CD14-positive monocyte (primary cell): Measurements from ENCODE around the gene FCRL6. TPM values are rescaled to one million over a fixed set of nuclear protein-coding genes. Genes with fewer than 3 reads are reported as not detected.

Experiments used
- DNase-seq, 3 donors: peaks; one replicate each; pipeline ENCODE4 v3.0.0-alpha.2; 2011 to 2022
- H2AFZ ChIP-seq: 2 replicates; pipeline ENCODE4 v1.6.0; 2012; ENCODE audit warnings: mild to moderate bottlenecking, low read depth, low read length, inconsistent platforms; ENCODE audit not compliant: insufficient read depth, poor library complexity, severe bottlenecking
- H3K27ac ChIP-seq, 2 donors: 1 replicate in 1 of 2; 2 replicates in 1 of 2; pipeline ENCODE4 v1.5.1; 2012 to 2013; ENCODE audit warnings: low read length in 2 of 2, control low read depth in 1 of 2, inconsistent platforms in 1 of 2, low read depth in 1 of 2, mild to moderate bottlenecking in 1 of 2
- H3K27me3 ChIP-seq, 2 donors: one replicate each; pipeline versions ENCODE4 v1.6.0 to v1.6.1; 2011 to 2013; ENCODE audit warnings: low read length in 2 of 2; ENCODE audit not compliant: control insufficient read depth in 2 of 2, insufficient read depth in 2 of 2
- H3K36me3 ChIP-seq, 2 donors: replicated peaks in 1 of 2; 1 replicate in 1 of 2; 2 replicates in 1 of 2; pipeline versions ENCODE4 v1.5.1 to v1.6.1; 2012 to 2013; ENCODE audit warnings: low read length in 2 of 2, control low read depth in 1 of 2, inconsistent platforms in 1 of 2, mild to moderate bottlenecking in 1 of 2; ENCODE audit not compliant: insufficient read depth in 2 of 2, control insufficient read depth in 1 of 2
- H3K4me1 ChIP-seq, 2 donors: 1 replicate in 1 of 2; 2 replicates in 1 of 2; pipeline versions ENCODE4 v1.5.1 to v1.6.1; 2012 to 2013; ENCODE audit warnings: low read length in 2 of 2, control low read depth in 1 of 2, inconsistent platforms in 1 of 2, mild to moderate bottlenecking in 1 of 2, moderate library complexity in 1 of 2; ENCODE audit not compliant: insufficient read depth in 2 of 2, control insufficient read depth in 1 of 2
- H3K4me2 ChIP-seq: replicated peaks from 2 replicates; pipeline ENCODE3; 2012; ENCODE audit warnings: low read length, moderate library complexity, mild to moderate bottlenecking; ENCODE audit not compliant: poor library complexity, severe bottlenecking; ENCODE audit errors: extremely low read depth
- H3K4me3 ChIP-seq, 3 experiments: fragments of 200-600 bp in 1 of 3; sonication (generic) in 1 of 3; replicated peaks in 1 of 3; 1 replicate in 2 of 3; 2 replicates in 1 of 3; pipeline ENCODE4 v1.5.1; 2011 to 2013; ENCODE audit warnings: low read length in 3 of 3, mild to moderate bottlenecking in 3 of 3, control low read depth in 2 of 3, low read depth in 2 of 3, inconsistent platforms in 1 of 3, moderate library complexity in 1 of 3
- H3K79me2 ChIP-seq: 2 replicates; pipeline ENCODE4 v1.6.0; 2012; ENCODE audit warnings: mild to moderate bottlenecking, control low read depth, inconsistent platforms, low read length, moderate library complexity; ENCODE audit not compliant: insufficient read depth
- H3K9ac ChIP-seq: 2 replicates; pipeline ENCODE4 v1.6.0; 2017; ENCODE audit warnings: low read length, mild to moderate bottlenecking; ENCODE audit not compliant: insufficient read depth, poor library complexity, severe bottlenecking
- H3K9me3 ChIP-seq, 2 donors: replicated peaks in 1 of 2; 1 replicate in 1 of 2; 2 replicates in 1 of 2; pipeline versions ENCODE4 v1.5.1 to v1.6.1; 2012 to 2013; ENCODE audit warnings: low read length in 2 of 2, control low read depth in 1 of 2; ENCODE audit not compliant: control insufficient read depth in 1 of 2, insufficient read depth in 1 of 2
- H4K20me1 ChIP-seq: 2 replicates; pipeline ENCODE4 v1.6.0; 2012; ENCODE audit warnings: mild to moderate bottlenecking, low read length, control low read depth, moderate library complexity; ENCODE audit not compliant: insufficient read depth
- H3K27ac Mint-ChIP-seq, 7 donors: one replicate each; pipeline ENCODE4 v1.8.0; 2020; ENCODE audit warnings: mild to moderate bottlenecking in 7 of 7, mixed read lengths in 7 of 7, moderate library complexity in 6 of 7, inconsistent platforms in 2 of 7
- H3K27me3 Mint-ChIP-seq, 3 donors: one replicate each; pipeline ENCODE4 v1.8.0; 2021 to 2022; ENCODE audit warnings: low read depth in 3 of 3, mild to moderate bottlenecking in 3 of 3, mixed read lengths in 3 of 3, moderate library complexity in 3 of 3, inconsistent platforms in 1 of 3
- H3K36me3 Mint-ChIP-seq, 2 donors: one replicate each; pipeline ENCODE4 v1.8.0; 2020; ENCODE audit warnings: mixed read lengths in 2 of 2, inconsistent platforms in 1 of 2, mild to moderate bottlenecking in 1 of 2
- H3K4me1 Mint-ChIP-seq: one replicate; pipeline ENCODE4 v1.8.0; 2020; ENCODE audit warnings: mild to moderate bottlenecking, mixed read lengths
- H3K4me3 Mint-ChIP-seq, 2 donors: one replicate each; pipeline ENCODE4 v1.8.0; 2020; ENCODE audit warnings: mild to moderate bottlenecking in 2 of 2, mixed read lengths in 2 of 2, moderate library complexity in 1 of 2
- H3K9me3 Mint-ChIP-seq, 7 donors: one replicate each; pipeline ENCODE4 v1.8.0; 2020 to 2022; ENCODE audit warnings: mixed read lengths in 7 of 7, mild to moderate bottlenecking in 6 of 7, moderate library complexity in 6 of 7, inconsistent platforms in 2 of 7
- CTCF ChIP-seq: fragments of 200-600 bp; IDR thresholded peaks from one replicate; pipeline ENCODE4 v1.8.0; 2022; ENCODE audit warnings: antibody characterized with exemption, mild to moderate bottlenecking
- WGBS: methylation state at CpG from one replicate; pipeline ENCODE4 v1.1.5; 2013; ENCODE audit warnings: missing lambda C conversion rate; ENCODE audit not compliant: insufficient coverage; 5-methylcytosine and 5-hydroxymethylcytosine counted together
- intact Hi-C, 2 donors: fragments of 100-400 bp; cut with micrococcal nuclease; formaldehyde crosslinking; loops; one replicate each; pipeline versions ENCODE4 v1.15.0 to v1.15.1; 2023
- polyA plus RNA-seq, 3 donors: library from polyadenylated mRNA; depleted of rRNA in 1 of 3; unstranded in 2 of 3; stranded (reverse) in 1 of 3; fragments of 300-500 nt in 2 of 3; fragments of >200 nt in 1 of 3; fragmentation: Illumina TruSeq in 2 of 3; gene quantifications; 1 replicate in 2 of 3; 2 replicates in 1 of 3; pipeline ENCODE4 v1.2.3, GENCODE V29; 2012 to 2021

FCRL6 gene
- polyA plus RNA-seq, 3 donors: 0.15 to 0.36 (median 0.17) TPM

GRCh38 chr1:159855709-159856108 is 53.5 kb downstream of the FCRL6 start:
- peaks cover 9 to 12% (median 9%) of the 10 kb centered on the region in 3 donors for H3K27me3 Mint-ChIP-seq
- no peak for DNase-seq
- H3K27ac ChIP-seq: no peak overlapping the region
- peaks cover 15% of the 10 kb centered on the region for H3K4me1 Mint-ChIP-seq
- no peaks in the 10 kb centered on the region for H3K9me3 ChIP-seq
- no peaks in the 10 kb centered on the region for H3K79me2 ChIP-seq
- intact Hi-C loops: no loop called here
- no peak overlapping the region for H3K4me2 ChIP-seq
- no peaks in the 10 kb centered on the region for H4K20me1 ChIP-seq
- peaks cover 0 to 19% of the 10 kb centered on the region in 2 donors for H3K27me3 ChIP-seq
- no peak overlapping the region for H2AFZ ChIP-seq
- 92% methylated on average over 34 of the region's 34 CpGs for WGBS
- H3K4me1 ChIP-seq: peaks cover 12 to 18% of the 10 kb centered on the region in 2 donors
- H3K4me3 Mint-ChIP-seq: no peak overlapping the region
- H3K9me3 Mint-ChIP-seq: no peaks in the 10 kb centered on the region
- no peaks in the 10 kb centered on the region for H3K36me3 Mint-ChIP-seq
- TF ChIP-seq CTCF: no peak
- H3K27ac Mint-ChIP-seq: no peak overlapping the region
- no peak overlapping the region for H3K9ac ChIP-seq
- H3K4me3 ChIP-seq: no peak overlapping the region
- no peaks in the 10 kb centered on the region for H3K36me3 ChIP-seq

GRCh38 chr1:159856576-159856975 is 54.4 kb downstream of the FCRL6 start:
- WGBS: 100% methylated on average over 1 of the region's 1 CpG
- peaks cover 12 to 18% of the 10 kb centered on the region in 2 donors for H3K4me1 ChIP-seq
- H3K4me3 Mint-ChIP-seq: no peak overlapping the region
- H3K36me3 ChIP-seq: no peaks in the 10 kb centered on the region
- no peaks in the 10 kb centered on the region for H4K20me1 ChIP-seq
- peaks cover 12% of the 10 kb centered on the region for H3K4me1 Mint-ChIP-seq
- no peak overlapping the region for H3K9ac ChIP-seq
- no peaks in the 10 kb centered on the region for H3K9me3 ChIP-seq
- no peak for TF ChIP-seq CTCF
- no peaks in the 10 kb centered on the region for H3K36me3 Mint-ChIP-seq
- no peaks in the 10 kb centered on the region for H3K9me3 Mint-ChIP-seq
- no peaks in the 10 kb centered on the region for H3K79me2 ChIP-seq
- H3K27me3 Mint-ChIP-seq: peaks cover 11 to 13% (median 11%) of the 10 kb centered on the region in 3 donors
- intact Hi-C loops: no loop called here
- peaks cover 0 to 19% of the 10 kb centered on the region in 2 donors for H3K27me3 ChIP-seq
- H3K27ac ChIP-seq: no peak overlapping the region
- no peak for DNase-seq
- H3K27ac Mint-ChIP-seq: no peak overlapping the region
- no peak overlapping the region for H2AFZ ChIP-seq
- H3K4me3 ChIP-seq: no peak overlapping the region
- H3K4me2 ChIP-seq: no peak overlapping the region
